Liver (tissue), 9 donors: ENCODE data around the gene PARD3B. TPM values are rescaled to one million over a fixed set of nuclear protein-coding genes. Genes with fewer than 3 reads are reported as not detected.

Source experiments
- DNase-seq: peaks from one replicate; pipeline ENCODE4 v3.0.0-alpha.2; 2017; ENCODE audit warnings: low spot score
- H3K27ac ChIP-seq, 2 donors: one replicate each; pipeline ENCODE4 v1.7.0; 2013; ENCODE audit warnings: inconsistent platforms in 2 of 2, low read length in 2 of 2, control low read depth in 1 of 2, low read depth in 1 of 2, mild to moderate bottlenecking in 1 of 2
- H3K27me3 ChIP-seq, 4 donors: one replicate each; pipeline versions ENCODE4 v1.6.1 to v1.7.0; 2013; ENCODE audit warnings: low read length in 3 of 4, inconsistent platforms in 1 of 4, mild to moderate bottlenecking in 1 of 4, moderate library complexity in 1 of 4; ENCODE audit not compliant: control insufficient read depth in 4 of 4, insufficient read depth in 4 of 4
- H3K36me3 ChIP-seq, 4 donors: one replicate each; pipeline versions ENCODE4 v1.6.1 to v1.7.0; 2013; ENCODE audit warnings: low read length in 3 of 4, mild to moderate bottlenecking in 3 of 4, low read depth in 1 of 4, moderate library complexity in 1 of 4; ENCODE audit not compliant: control insufficient read depth in 4 of 4, insufficient read depth in 3 of 4
- H3K4me1 ChIP-seq, 4 donors: one replicate each; pipeline versions ENCODE4 v1.6.1 to v1.7.0; 2013; ENCODE audit warnings: low read length in 3 of 4, mild to moderate bottlenecking in 3 of 4, moderate library complexity in 1 of 4; ENCODE audit not compliant: control insufficient read depth in 4 of 4, insufficient read depth in 4 of 4
- H3K4me3 ChIP-seq, 3 donors: one replicate each; pipeline versions ENCODE4 v1.6.1 to v1.7.0; 2013; ENCODE audit warnings: low read length in 3 of 3, control low read depth in 1 of 3, low read depth in 1 of 3, mild to moderate bottlenecking in 1 of 3
- H3K9ac ChIP-seq, 2 donors: one replicate each; pipeline ENCODE4 v1.7.0; 2013; ENCODE audit warnings: low read length in 2 of 2, mild to moderate bottlenecking in 2 of 2, moderate library complexity in 2 of 2, control low read depth in 1 of 2, low read depth in 1 of 2
- H3K9me3 ChIP-seq, 4 donors: one replicate each; pipeline versions ENCODE4 v1.6.1 to v1.7.0; 2013; ENCODE audit warnings: low read length in 3 of 4; ENCODE audit not compliant: control insufficient read depth in 4 of 4
- EGR1 ChIP-seq, 2 donors: IDR thresholded peaks; 2 replicates each; pipeline ENCODE4 v1.6.1; 2016 to 2018; ENCODE audit warnings: antibody characterized with exemption in 2 of 2, low read depth in 2 of 2
- FOXA1 ChIP-seq: IDR thresholded peaks from 2 replicates; pipeline ENCODE4 v1.6.1; 2016; ENCODE audit warnings: antibody characterized with exemption
- FOXA2 ChIP-seq: IDR thresholded peaks from 2 replicates; pipeline ENCODE4 v1.6.1; 2016; ENCODE audit warnings: antibody characterized with exemption
- GABPA ChIP-seq, 2 donors: IDR thresholded peaks in 1 of 2; conservative IDR thresholded peaks in 1 of 2; 2 replicates each; pipeline ENCODE4 v1.6.1; 2016; ENCODE audit warnings: antibody characterized with exemption in 2 of 2, mild to moderate bottlenecking in 1 of 2, moderate library complexity in 1 of 2
- HNF4A ChIP-seq, 2 donors: conservative IDR thresholded peaks; 2 replicates each; pipeline ENCODE4 v1.6.1; 2016; ENCODE audit warnings: antibody characterized with exemption in 2 of 2, mild to moderate bottlenecking in 2 of 2
- HNF4G ChIP-seq: IDR thresholded peaks from 2 replicates; pipeline ENCODE4 v1.6.1; 2016; ENCODE audit warnings: antibody characterized with exemption
- JUND ChIP-seq, 2 donors: IDR thresholded peaks; 2 replicates each; pipeline ENCODE4 v1.6.1; 2016; ENCODE audit warnings: antibody characterized with exemption in 2 of 2
- MAX ChIP-seq: IDR thresholded peaks from 2 replicates; pipeline ENCODE4 v1.6.1; 2016; ENCODE audit warnings: antibody characterized with exemption
- NR2F2 ChIP-seq: IDR thresholded peaks from 2 replicates; pipeline ENCODE4 v1.6.1; 2016; ENCODE audit warnings: antibody characterized with exemption
- RAD21 ChIP-seq, 2 donors: IDR thresholded peaks; 2 replicates each; pipeline ENCODE4 v1.6.1; 2016; ENCODE audit warnings: antibody characterized with exemption in 2 of 2, mild to moderate bottlenecking in 2 of 2
- REST ChIP-seq: IDR thresholded peaks from 2 replicates; pipeline ENCODE4 v1.6.1; 2016; ENCODE audit warnings: antibody characterized with exemption, mild to moderate bottlenecking
- RXRA ChIP-seq, 2 donors: IDR thresholded peaks; 2 replicates each; pipeline ENCODE4 v1.6.1; 2017 to 2018; ENCODE audit warnings: antibody characterized with exemption in 2 of 2, mild to moderate bottlenecking in 1 of 2
- SP1 ChIP-seq: IDR thresholded peaks from 2 replicates; pipeline ENCODE4 v1.6.1; 2018; ENCODE audit warnings: antibody characterized with exemption, mild to moderate bottlenecking
- TAF1 ChIP-seq: conservative IDR thresholded peaks from 2 replicates; pipeline ENCODE4 v1.6.1; 2016; ENCODE audit warnings: antibody characterized with exemption, mild to moderate bottlenecking
- YY1 ChIP-seq: IDR thresholded peaks from 2 replicates; pipeline ENCODE4 v1.6.1; 2016; ENCODE audit warnings: antibody characterized with exemption, mild to moderate bottlenecking
- ZBTB33 ChIP-seq: IDR thresholded peaks from 2 replicates; pipeline ENCODE4 v1.6.1; 2016; ENCODE audit warnings: antibody characterized with exemption
- WGBS: extraction: QIAGEN DNeasy Blood & Tissue Kit; methylation state at CpG from one replicate; pipeline ENCODE4 v1.1.7; 2013; 5-methylcytosine and 5-hydroxymethylcytosine counted together
- polyA plus RNA-seq, 2 donors: library from polyadenylated mRNA; stranded (reverse) in 1 of 2; unstranded in 1 of 2; fragments of 200-250 nt in 1 of 2; fragments of >200 nt in 1 of 2; fragmentation: Nextera tagmentation in 1 of 2; extraction: Ambion mirVana in 1 of 2; gene quantifications; one replicate each; pipeline versions ENCODE4 v1.2.1 to v1.2.3, GENCODE V29; 2013 to 2015
- total RNA-seq, 2 donors: library from RNA; depleted of rRNA; stranded (reverse); fragments of >200 nt; gene quantifications; one replicate each; pipeline ENCODE4 v1.2.3, GENCODE V29; 2014
- TF ChIP-seq, protein P1 (sequence below): IDR thresholded peaks from 2 replicates; pipeline ENCODE4 v1.6.1; 2016; ENCODE audit warnings: antibody characterized with exemption
- donor health status: healthy.
- donor health status: healthy.
- donor health status: healthy.
- donor health status: healthy.
- donor health status: healthy.

PARD3B gene
- total and polyA plus RNA-seq, 4 donors = 1.1 to 10.3 (median 3.7) TPM

DNA sequence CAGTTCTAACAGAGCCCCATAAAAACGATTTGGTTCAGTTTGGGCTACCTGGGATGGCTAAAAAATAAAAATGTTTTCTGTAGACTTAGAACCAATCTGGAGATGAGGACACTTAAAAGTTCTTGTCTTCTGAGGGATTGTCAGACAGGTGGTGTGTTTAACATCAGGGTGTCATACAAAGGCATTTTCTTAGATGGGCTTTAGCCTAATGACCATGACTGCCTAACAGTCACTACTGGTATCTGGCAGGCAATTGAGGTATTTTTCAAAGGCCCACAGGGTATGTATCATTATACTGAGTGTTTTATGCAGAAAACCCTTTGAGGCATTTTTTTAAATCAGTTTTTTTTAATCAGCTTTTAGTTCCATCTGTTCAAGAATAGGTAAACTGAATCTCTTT is 341.4 kb downstream of the PARD3B start:
- Histone ChIP-seq H3K27me3 (no peaks in the 10 kb centered on the region), H3K27ac (no peak overlapping the region), H3K4me3 (no peak overlapping the region), H3K9me3 (no peaks in the 10 kb centered on the region), H3K4me1 (no peaks in the 10 kb centered on the region), H3K9ac (no peak overlapping the region), H3K36me3 (no peaks in the 10 kb centered on the region)
- WGBS = 73% methylated on average over 1 of the region's 1 CpG
- no peak for TF ChIP-seq TAF1
- TF ChIP-seq REST = no peak
- no peak for TF ChIP-seq FOXA2
- TF ChIP-seq YY1 = no peak
- no peak for TF ChIP-seq RXRA (IDR thresholded peaks at IDR 0.05)
- TF ChIP-seq GABPA (IDR thresholded peaks at IDR 0.05 in 1 of 2, conservative IDR thresholded peaks at IDR 0.05 in 1 of 2) = no peak
- TF ChIP-seq JUND (IDR thresholded peaks at IDR 0.05) = no peak
- no peak for TF ChIP-seq RAD21 (IDR thresholded peaks at IDR 0.05)
- TF ChIP-seq HNF4A (conservative IDR thresholded peaks at IDR 0.05) = no peak
- TF ChIP-seq, protein P1, sequence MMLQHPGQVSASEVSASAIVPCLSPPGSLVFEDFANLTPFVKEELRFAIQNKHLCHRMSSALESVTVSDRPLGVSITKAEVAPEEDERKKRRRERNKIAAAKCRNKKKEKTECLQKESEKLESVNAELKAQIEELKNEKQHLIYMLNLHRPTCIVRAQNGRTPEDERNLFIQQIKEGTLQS = no peak
- TF ChIP-seq HNF4G = no peak
- TF ChIP-seq NR2F2 = no peak
- TF ChIP-seq ZBTB33 = no peak
- no peak for TF ChIP-seq MAX
- no peak for DNase-seq

DNA sequence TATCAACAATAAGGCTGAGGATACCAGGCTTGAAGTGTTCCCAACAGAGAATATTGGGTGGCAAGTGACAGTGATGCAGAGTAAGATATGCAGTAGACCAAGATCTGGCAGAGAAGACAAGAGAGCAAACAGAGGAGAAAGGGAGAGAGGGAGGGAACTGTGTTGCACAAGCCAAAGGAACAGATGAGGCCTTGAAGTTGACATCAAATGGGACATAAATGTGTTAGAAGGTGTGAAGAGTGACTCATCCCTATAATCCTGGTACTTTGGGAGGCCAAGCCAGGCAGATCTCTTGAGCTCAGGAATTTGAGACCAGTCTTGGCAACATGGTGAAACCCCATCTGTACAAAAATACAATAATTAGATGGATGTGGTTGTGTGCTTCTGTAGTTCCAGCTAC is 342.9 kb downstream of the PARD3B start:
- Histone ChIP-seq H3K4me3 (no peak overlapping the region), H3K27me3 (no peaks in the 10 kb centered on the region), H3K27ac (no peak overlapping the region), H3K9me3 (no peaks in the 10 kb centered on the region), H3K9ac (no peak overlapping the region), H3K4me1 (no peaks in the 10 kb centered on the region), H3K36me3 (no peaks in the 10 kb centered on the region)
- TF ChIP-seq FOXA2 (no peak), SP1 (no peak), MAX (no peak), RAD21 (IDR thresholded peaks at IDR 0.05) (no peak), FOXA1 (no peak), RXRA (IDR thresholded peaks at IDR 0.05) (no peak), EGR1 (IDR thresholded peaks at IDR 0.05; ENCODE audit: low read depth in 2 of 2) (no peak), GABPA (IDR thresholded peaks at IDR 0.05 in 1 of 2, conservative IDR thresholded peaks at IDR 0.05 in 1 of 2) (no peak)
- TF ChIP-seq, protein P1 = no peak
- DNase-seq = no peak
